NCI-H446 (cell line): ENCODE results near the gene C1orf146.
"Not testable (repeated sequence)": the region's sequence is repeated elsewhere in the genome, so short reads cannot be mapped to it uniquely, and the experiment has no call there.

Source experiments
- DNase-seq, 2 experiments: peaks; one replicate each; lab custom pipeline; 2025; lab: John Stamatoyannopoulos, UW

C1orf146 gene

GRCh38 chr1:92217721-92218120 is at the start of gene C1orf146:
TSS of gene C1orf146 (plus strand) at chr1:92217915. CDS start at chr1:92231421, 13,506 bp downstream.
- no peak for DNase-seq

GRCh38 chr1:92168657-92169056 is 49.1 kb upstream of the C1orf146 start:
- DNase-seq: peak; percentile 50 to 70

- DNase-seq: no peak
Measured at GRCh38 chr1:92169214-92170005, 48.3 kb upstream of the C1orf146 start.

- no peak for DNase-seq
Measured at GRCh38 chr1:92184632-92185031, 33.1 kb upstream of the C1orf146 start.

GRCh38 chr1:92186081-92186480 is 31.6 kb upstream of the C1orf146 start:
- no peak for DNase-seq

GRCh38 chr1:92188436-92189255 is 29.1 kb upstream of the C1orf146 start:
- DNase-seq: no peak

- DNase-seq: no peak
Measured at GRCh38 chr1:92191726-92192125, 26.0 kb upstream of the C1orf146 start.

GRCh38 chr1:92192246-92192645 is 25.5 kb upstream of the C1orf146 start:
- DNase-seq: no peak

GRCh38 chr1:92194511-92194910 is 23.2 kb upstream of the C1orf146 start:
- no peak for DNase-seq

- DNase-seq: no peak
Measured at GRCh38 chr1:92201973-92202372, 15.7 kb upstream of the C1orf146 start.

- DNase-seq: no peak
Measured at GRCh38 chr1:92203105-92203504, 14.6 kb upstream of the C1orf146 start.

- no peak for DNase-seq
Measured at GRCh38 chr1:92210701-92211100, 7.0 kb upstream of the C1orf146 start.

GRCh38 chr1:92211166-92211565 is 6.5 kb upstream of the C1orf146 start:
- no peak for DNase-seq

- DNase-seq: no peak
Measured at GRCh38 chr1:92218559-92218958, 844 bp downstream of the C1orf146 start.

- no peak for DNase-seq
Measured at GRCh38 chr1:92219028-92219427, 1.3 kb downstream of the C1orf146 start.

- DNase-seq: no peak
Measured at GRCh38 chr1:92228401-92228800, 10.7 kb downstream of the C1orf146 start.

GRCh38 chr1:92230736-92231135 is 13.0 kb downstream of the C1orf146 start:
- DNase-seq: no peak

- DNase-seq: no peak
Measured at GRCh38 chr1:92240034-92240433, 22.3 kb downstream of the C1orf146 start.

GRCh38 chr1:92244376-92244775 is 26.7 kb downstream of the C1orf146 start:
- DNase-seq: no peak

GRCh38 chr1:92254714-92255113 is 37.0 kb downstream of the C1orf146 start:
- DNase-seq: not testable (repeated sequence)

GRCh38 chr1:92259350-92259749 is 41.6 kb downstream of the C1orf146 start:
- no peak for DNase-seq

- no peak for DNase-seq
Measured at GRCh38 chr1:92262516-92262915, 44.8 kb downstream of the C1orf146 start.

- DNase-seq: peak in 1 of 2 experiments; percentile 44
Measured at GRCh38 chr1:92273039-92273438, 55.3 kb downstream of the C1orf146 start.
